Activated CD4-positive, alpha-beta T cell treated with anti-CD3 and anti-CD28 coated beads for 24 hours (primary cell): ENCODE results near the gene C9orf152.
"Not testable (repeated sequence)": the region's sequence is repeated elsewhere in the genome, so short reads cannot be mapped to it uniquely, and the experiment has no call there.

ENCODE experiments used
- DNase-seq, 2 donors: peaks; one replicate each; pipeline ENCODE4 v3.0.0-alpha.2; 2020; ENCODE audit warnings: low read depth in 2 of 2

C9orf152 gene, protein sequence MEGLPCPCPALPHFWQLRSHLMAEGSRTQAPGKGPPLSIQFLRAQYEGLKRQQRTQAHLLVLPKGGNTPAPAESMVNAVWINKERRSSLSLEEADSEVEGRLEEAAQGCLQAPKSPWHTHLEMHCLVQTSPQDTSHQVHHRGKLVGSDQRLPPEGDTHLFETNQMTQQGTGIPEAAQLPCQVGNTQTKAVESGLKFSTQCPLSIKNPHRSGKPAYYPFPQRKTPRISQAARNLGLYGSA

DNA sequence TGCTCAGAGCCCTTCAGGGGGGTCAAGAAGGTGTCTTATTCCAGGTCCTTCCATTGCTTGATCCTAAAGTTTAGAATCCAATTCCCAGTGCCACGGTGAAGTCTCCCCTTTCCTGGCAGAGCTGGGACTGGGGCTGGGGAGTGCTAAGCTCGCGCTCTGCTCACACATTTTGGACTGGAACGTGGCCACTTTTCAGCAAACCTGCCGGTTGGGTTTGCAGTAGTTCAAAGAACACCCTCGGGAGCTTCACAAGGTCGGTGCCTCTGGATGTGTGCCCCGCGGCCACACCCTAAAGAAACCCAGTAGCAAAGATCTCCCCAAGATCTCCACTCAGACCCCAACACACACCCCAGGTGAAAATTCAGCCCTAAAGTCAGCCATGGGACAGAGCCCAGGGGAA is at the start of gene C9orf152:
C9orf152 (minus strand) TSS at position 129 of the 400 bp plus-strand sequence. CDS start 580 bp downstream, outside the sequence.
- DNase-seq = no peak

DNA sequence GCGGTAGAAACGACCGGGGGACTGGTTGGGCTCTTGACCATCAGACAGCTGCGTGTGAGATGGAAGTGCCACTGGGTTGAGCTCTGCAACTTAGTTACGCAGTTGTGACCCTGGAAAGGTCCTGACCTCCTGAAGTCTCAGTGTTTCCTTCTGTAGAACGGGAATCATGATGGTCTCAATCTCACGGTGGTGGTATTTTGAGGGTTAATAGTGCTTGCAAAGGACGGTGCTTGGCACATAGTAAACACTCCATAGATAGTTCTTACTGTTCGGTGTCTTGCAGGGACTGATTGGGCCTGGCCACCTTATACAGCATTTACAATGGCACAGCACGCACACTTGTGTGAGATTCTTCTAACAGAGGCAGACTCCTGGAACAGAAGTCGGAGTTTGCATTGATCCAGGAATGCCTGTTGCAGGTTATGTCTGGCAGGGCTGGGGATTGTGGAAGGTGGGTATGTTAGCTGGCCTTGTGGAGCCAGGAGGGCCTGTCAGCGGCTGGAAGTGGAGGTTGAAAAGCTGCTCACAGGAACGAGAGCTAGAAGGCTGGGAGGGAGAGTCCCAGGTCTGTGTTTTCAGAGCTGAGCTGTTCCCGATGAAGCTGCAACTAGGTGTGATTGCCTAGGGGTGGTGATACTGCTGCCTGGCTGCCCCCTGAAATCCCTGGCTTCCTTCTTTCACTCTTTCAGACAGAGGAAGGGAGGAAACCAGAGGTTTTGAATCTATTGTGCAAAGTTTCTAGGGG is 49.3 kb upstream of the C9orf152 start:
- DNase-seq = no peak

DNA sequence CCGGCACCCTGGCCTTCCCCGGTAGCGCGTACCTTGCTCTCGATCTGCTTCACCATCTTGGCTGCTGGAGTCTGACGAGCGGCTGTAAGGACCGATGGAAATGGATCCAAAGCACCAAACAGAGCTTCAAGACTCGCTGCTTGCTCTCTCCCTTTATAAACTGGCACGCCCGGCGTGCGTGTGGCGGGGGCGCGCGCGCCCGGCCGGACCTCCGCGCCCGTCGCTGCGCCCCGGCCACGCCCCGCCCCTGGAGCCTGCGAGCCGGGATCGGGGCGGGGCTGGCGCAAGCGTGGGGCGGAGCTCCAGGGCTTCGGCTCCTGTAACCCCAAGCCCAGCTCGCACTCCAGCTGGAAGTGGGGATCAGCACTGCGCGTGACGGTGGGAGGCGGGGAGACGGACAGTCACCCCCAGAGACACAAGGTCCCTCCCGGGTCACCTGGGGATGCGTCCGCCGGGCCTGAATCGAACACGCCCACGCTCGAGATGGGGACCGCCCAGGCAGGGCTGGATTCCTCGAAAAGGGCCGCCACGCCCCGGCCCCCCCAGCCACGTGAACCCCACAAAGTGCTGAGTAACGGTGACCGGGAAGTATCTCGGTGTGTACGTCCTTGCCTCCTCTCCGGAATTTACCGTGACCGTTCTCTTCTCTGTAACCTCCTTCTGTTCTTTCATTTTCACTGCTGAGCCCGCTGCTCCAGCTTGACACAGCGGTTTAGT is 48.6 kb upstream of the C9orf152 start, which contains the start of gene TXN:
TXN (minus strand) TSS at position 128 of the 717 bp plus-strand sequence; CDS start at position 56, 72 bp downstream.
- peak; percentile 84 to 86 for DNase-seq

DNA sequence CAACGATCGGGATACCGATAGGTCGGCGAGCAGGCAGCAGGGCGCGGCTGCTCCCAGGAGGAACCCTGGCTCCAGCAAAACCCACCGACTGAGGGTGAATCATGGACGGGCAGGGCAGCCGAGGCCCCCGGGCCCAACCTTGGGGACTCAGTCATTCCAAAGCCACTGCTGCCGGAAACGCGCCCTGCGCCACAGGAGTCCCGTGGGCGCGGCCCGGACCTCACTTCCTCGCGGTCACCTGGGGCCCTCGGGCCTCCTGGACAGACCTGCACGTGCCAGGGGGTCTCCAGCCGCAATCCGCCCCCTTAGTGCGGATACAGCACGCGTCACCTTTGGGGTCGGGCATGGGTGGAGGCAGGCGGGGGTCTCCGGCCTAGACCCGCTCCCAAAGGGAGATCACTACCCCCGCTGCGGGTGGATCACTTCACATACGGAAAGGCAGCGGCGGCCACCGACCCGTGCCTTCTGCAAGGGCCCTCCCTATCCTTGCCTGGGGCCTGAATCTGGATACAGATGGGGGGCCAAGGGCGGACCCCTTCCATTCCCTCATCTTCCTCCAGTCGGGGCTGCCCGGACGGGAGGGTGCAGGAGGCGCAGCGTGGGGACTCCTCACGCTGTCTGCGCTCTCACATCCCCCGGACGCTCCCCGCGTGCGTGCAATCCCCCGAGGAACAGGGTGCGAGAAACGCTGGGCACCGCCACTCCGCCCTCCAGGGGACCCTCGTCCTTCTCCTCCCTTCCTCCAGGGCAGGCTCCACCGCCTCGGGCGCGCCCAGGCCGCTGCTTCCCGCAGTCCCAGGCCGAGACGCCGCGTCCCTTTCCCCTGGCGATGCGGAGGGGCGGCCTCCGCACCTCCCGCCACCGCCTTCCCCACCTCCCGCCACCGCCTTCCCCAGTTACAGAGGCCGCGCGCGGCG is 47.8 kb upstream of the C9orf152 start:
- peak; percentile 23 to 52 for DNase-seq

DNA sequence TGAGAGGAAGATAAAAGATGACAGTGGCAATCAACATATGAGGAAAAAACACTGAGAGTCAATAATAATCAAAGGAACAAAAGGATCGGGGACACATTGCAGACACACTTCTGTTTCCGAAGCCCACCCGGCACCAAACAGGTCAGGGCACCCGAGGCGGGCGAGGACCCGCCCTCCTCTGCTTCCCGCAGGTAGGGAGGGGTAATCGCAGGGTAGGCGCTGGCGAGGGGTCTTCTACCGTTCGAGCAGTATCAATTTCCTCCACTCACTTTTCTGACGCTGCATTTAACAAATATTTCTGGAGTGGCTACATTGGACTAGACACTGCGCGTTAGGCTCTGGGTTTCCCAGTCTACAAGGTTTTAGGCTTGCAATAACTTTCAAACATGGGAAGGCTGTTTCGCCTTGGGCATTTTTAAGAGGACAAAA is 47.1 kb upstream of the C9orf152 start:
- no peak for DNase-seq

DNA sequence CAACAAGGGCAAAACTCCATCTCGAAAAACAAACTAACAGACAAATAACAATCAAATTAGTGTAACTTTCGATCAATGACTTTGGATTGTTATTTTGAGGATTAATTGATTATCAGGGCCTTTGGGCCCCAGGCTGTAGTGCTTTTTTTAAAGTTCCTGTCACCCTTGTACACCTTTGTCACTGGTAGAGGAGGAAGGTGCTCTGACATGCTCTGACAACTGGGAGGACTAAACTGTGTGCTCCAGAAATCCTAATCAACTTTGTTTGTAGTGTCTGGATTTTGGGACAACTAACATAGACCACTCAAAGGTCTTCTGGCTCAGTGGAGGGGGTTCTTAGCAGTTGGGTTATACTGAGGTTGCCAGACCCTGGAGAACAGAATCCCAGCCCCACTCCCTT is 46.5 kb upstream of the C9orf152 start:
- no peak for DNase-seq

DNA sequence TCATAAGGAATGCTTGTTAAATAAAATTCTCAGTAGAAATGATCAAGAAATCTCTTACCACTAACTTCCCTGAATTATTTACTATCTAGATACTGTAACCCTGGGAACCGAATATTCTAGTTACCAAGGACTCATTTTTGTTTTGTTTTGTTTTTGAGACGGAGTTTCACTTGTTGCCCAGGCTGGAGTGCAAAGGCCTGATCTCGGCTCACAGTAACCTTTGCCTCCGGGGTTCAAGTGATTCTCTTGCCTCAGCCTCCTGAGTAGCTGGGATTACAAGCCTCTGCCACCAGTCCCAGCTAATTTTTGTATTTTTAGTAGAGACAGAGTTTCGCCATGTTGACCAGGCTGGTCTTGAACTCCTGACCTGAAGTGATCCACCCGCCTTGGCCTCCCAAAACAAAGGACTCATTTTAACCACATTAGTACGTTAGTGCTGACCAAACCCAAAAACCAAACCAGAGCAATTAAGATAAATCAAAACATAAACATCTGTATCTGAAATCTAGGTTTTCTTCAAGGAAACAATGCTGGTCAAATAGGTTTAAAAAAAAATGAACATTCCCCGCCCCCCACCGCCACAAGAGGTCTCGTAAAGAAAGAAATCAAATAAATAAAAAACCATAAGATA is 44.7 kb upstream of the C9orf152 start:
- no peak for DNase-seq

DNA sequence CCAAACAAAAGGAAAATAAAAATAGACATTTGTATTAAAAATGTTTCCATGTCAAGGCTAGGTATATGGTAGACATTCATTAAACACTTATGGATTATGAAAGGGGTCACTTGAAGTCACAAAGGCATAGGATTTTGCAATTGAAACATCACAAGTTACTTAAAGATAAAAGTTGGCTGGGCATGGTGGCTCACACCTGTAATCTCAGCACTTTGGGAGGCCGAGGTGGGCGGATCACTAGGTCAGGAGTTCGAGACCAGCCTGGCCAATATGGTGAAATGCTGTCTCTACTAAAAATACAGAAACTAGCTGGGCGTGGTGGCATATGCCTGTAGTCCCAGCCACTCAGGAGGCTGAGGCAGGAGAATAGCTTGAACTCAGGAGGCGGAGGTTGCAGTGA is 43.8 kb upstream of the C9orf152 start:
- DNase-seq = not testable (repeated sequence)

DNA sequence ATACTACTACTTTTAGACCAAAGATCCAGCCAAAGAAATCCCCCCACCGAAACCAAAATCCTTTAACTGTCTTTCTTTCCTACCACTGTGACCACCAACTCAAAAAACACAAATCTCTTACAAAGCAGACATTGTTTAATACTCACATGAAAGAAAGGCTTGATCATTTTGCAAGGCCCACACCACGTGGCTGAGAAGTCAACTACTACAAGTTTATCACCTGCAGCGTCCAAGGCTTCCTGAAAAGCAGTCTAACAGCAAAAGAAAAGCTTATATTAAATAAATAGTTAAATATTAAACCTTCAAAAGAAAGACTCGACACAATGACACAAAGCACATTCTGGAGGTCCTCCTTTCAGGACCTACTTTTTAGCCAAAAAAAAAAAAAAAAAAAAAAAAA is 43.3 kb upstream of the C9orf152 start:
- no peak for DNase-seq

DNA sequence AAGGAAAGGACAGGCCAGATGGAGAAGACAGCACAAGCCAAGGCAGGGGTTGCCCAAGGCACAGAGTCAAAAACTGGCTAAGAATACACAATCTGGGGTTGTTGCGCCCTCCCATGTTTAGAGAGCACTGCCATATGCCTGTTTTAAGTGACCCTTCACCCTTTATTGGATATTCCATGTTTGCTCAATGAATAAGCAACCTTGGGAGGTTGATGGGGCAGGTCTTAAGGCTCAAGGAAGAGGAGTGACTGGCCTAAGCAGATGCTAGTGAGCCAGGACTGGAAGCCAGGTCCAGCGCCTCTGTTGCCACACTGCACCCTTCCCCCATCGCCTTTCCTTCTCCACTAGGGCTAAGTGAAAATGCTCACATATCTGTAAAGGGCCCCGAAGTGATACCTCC is 41.6 kb upstream of the C9orf152 start:
- DNase-seq = no peak

DNA sequence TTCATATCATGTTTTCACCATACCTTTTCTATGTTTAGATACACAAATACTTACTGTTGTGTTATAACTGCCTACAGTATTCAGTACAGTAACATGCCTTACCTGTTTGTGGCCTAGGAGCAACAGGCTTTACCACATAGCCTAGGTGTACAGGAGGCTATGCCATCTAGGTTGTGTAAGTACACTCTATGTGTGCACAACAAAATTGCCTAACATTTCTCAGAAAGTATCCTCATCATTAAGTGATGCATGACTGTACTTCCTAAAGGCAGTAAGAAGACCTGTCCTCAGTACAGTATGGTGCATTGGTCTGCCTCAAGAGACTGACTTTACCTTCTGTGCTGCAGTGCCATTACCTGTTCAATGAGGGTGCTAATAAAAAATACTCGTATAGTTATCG is 40.4 kb upstream of the C9orf152 start:
- no peak for DNase-seq

DNA sequence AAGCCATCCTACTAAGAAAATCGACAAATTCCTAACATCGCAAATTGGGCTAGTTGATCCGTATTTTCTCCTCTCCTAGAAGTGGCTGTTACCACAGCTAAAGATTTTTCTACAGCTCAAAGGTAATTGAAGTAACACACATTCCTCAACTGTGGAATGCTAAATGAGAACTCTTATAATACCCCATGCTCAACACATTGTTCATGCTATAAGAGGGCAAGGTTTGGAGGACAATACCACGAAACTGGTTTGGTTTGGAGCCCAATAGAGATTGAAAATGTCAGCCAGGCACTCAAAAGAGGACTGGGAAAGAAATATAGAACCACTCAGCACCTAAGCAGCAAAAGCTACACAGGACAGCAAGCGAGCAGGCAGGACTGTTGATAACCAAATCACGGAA is 38.3 kb upstream of the C9orf152 start:
- DNase-seq = no peak

DNA sequence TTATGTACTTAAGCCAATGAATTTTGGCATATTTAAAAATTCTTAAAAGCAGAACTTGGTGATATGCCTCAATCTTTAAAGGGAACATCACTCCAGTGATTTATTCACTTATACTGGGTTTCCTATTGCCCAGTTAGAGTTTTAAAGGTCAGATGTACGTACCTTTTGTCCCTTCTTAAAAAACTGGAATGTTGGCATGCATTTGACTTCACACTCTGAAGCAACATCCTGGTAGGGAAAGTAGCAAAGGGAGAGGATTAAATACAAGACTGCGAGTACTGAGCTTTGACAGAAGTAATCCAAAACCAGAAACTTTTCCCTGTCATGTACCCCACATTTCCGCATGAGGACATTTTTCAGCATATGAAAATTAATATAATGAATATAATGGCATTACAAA is 36.7 kb upstream of the C9orf152 start:
- no peak for DNase-seq

DNA sequence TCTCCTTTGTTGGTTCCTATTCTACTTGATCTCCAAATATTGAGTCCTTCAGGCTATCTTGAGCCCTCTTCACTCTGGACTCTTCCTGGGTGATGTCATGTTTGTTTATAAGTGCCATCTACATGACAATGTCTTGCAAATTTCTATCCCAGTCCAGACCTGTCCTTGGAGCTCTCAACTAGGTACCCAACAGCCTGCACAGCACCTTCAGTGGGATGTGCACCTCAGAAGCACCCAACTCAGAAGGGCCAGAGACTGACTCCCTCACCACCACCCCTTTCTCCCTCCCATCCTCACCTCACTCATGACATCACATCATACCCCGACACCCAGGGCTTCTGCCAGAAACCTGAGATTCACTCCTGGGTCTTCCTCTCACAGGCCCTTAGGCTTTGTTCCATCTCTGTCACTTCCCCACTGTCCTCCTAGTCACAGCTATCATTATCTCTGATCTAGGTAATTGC is 33.9 kb upstream of the C9orf152 start:
- DNase-seq = no peak

DNA sequence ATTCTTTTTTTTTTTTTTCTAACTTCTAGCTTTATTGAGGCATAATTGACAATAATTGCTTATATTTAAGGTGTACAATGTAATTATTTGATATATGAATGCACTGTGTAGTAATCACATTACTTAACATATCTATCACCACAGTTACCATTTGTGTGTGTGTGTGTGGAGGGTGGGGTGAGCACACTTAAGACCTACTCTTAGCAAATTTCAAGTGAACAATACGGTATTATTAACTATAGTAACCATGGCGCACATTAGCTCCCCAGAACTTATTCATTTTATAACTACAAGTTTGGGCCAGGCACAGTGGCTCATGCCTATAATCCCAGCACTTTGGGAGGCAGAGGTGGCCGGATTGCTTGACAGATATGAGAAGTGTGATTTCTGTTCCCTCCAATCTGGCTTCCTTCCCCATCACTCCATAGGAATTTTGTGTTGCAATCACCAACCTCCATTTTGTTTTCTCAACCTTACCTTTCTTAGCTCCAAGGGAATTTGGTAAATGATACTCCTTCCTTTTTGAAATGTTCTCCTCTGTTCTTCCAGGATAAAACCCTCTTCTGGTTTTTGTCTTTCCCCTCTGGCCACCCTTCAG is 33.4 kb upstream of the C9orf152 start:
- no peak for DNase-seq

DNA sequence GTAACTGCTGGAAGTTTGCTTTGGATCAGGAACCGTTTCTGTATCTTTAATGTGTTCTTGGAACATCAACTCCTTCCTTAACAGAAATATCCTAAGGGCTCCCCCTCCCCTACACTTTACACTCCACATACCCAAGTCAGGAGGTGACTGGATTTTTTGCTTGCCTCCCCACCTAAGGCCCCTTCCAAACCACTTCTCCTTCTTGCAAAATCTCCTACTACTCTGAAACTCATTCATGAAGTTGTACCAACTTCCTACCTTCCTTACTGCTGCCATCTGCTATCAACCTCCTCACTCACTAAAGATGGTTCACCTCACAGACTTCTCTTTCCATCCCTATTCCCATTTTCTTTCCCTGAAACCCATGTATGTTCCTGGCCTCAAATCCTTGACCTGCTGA is 32.2 kb upstream of the C9orf152 start:
- no peak for DNase-seq

DNA sequence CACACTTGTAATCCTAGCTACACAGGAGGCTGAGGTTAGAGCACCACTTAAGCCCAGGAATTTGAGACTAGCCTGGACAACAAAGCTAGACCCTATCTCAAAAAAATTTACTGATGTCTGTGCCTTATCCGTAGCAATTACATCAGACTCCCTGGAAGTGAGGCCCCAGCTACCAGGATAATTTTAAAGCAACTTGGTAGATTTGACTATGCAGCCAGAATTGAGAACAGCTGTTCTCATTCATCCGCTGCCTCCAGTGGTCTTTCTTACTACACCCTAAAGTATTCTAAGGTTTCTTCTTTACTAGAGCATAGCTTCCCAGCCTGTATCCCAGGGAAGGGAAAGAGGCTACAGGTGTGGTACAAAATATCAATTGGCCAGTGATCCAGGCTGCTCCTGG is 20.4 kb upstream of the C9orf152 start:
- DNase-seq = no peak

DNA sequence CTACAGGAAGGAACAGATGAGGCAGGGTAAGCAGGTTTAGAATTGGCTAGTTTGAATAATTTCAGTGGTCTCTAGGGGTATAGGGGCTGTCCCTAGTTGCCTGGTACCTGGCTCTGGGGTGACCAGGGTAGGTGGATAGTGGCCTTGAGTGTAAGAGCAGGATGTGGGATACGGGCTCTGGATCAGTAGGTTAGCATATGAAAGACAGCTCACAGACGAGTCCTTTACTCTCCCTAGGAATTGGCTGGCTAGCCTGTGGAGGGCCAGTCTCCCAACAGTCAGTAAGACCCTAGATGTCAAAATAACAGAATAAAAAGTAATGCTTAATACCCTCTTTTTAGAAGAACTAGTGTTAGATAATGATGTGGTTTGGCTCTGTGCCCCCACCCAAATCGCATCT is 16.6 kb upstream of the C9orf152 start:
- DNase-seq = no peak

DNA sequence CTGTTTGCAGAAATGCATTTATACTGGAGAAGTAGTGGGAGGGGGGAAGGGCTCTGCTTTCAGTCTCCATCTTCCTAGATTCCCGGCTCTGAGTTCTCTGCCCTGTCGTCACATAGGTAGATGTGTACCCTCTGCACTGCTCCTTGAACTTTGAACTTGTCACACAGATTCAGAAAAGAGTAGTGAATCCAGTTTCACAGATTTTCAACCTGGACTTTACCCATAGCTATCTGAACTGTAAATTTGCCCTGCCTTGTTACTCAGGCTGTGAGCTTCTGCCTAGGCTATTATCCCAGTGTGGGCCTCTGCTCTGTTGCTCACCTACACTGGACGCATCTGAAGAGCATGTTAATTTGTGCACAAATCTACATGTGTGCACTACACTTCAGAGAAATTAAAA is 12.8 kb upstream of the C9orf152 start:
- no peak for DNase-seq

DNA sequence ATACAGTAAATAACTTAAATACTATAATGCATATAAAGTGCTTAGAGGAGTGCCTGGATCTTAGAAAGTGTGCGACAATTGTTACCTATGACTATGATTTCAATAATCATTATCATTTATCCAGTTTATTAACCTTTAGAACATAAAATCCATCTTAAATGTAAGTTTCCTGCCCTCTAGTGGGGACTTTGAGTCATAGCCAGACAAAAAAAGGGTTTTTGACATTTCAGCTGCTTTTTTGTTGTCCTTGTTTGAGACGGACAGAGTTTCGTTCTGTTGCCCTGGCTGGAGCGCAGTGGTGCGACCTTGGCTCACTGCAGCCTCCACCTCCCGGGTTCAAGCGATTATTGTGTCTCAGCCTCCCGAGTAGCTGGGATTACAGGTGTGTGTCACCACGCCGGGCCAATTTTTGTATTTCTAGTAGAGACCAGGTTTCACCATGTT is 9.7 kb upstream of the C9orf152 start:
- no peak for DNase-seq
